Stimulated activated CD4-positive, alpha-beta T cell treated with anti-CD3 and anti-CD28 coated beads, Interleukin-1b, Interleukin-23, amount 100 ng/mL, for 1 hour (primary cell): ENCODE results near the gene PRDM16.

ENCODE experiments used
- DNase-seq, 2 donors: peaks; one replicate each; pipeline ENCODE4 v3.0.0-alpha.2; 2020; ENCODE audit warnings: low read depth in 2 of 2

Gene PRDM16

GRCh38 chr1:3336641-3337630 is 267.9 kb downstream of the PRDM16 start:
- DNase-seq = no peak

- no peak for DNase-seq
These were observed 269.1 kb downstream of the PRDM16 start for GRCh38 chr1:3337798-3338724.

- DNase-seq = no peak
These were observed 269.7 kb downstream of the PRDM16 start for GRCh38 chr1:3338725-3339070.

GRCh38 chr1:3339856-3340255 is 270.9 kb downstream of the PRDM16 start:
- no peak for DNase-seq

GRCh38 chr1:3340548-3341235 is 271.7 kb downstream of the PRDM16 start:
- no peak for DNase-seq

GRCh38 chr1:3341236-3341994 is 272.4 kb downstream of the PRDM16 start:
- no peak for DNase-seq

- no peak for DNase-seq
These were observed 274.0 kb downstream of the PRDM16 start for GRCh38 chr1:3342960-3343359.

GRCh38 chr1:3344395-3344794 is 275.4 kb downstream of the PRDM16 start:
- no peak for DNase-seq

- DNase-seq = no peak
These were observed 276.8 kb downstream of the PRDM16 start for GRCh38 chr1:3345792-3346191.

- no peak for DNase-seq
These were observed 277.5 kb downstream of the PRDM16 start for GRCh38 chr1:3346478-3346877.

GRCh38 chr1:3347257-3348020 is 278.4 kb downstream of the PRDM16 start:
- DNase-seq = no peak

GRCh38 chr1:3348196-3348865 is 279.3 kb downstream of the PRDM16 start:
- no peak for DNase-seq

- no peak for DNase-seq
These were observed 280.4 kb downstream of the PRDM16 start for GRCh38 chr1:3349161-3349967.

- no peak for DNase-seq
These were observed 280.9 kb downstream of the PRDM16 start for GRCh38 chr1:3349968-3350299.

- no peak for DNase-seq
These were observed 281.7 kb downstream of the PRDM16 start for GRCh38 chr1:3350506-3351261.

- DNase-seq = no peak
These were observed 282.7 kb downstream of the PRDM16 start for GRCh38 chr1:3351449-3352298.

GRCh38 chr1:3352299-3352951 is 283.4 kb downstream of the PRDM16 start:
- DNase-seq = no peak
